HL-60 (cell line): ENCODE data around the gene PTGES2.

Experiments used
- DNase-seq, 2 experiments: peaks; one replicate each; pipeline ENCODE4 v3.0.0-alpha.2; 2010 to 2020; ENCODE audit warnings: low read depth in 1 of 2, low spot score in 1 of 2
- H3K27ac ChIP-seq: fragments of 250-450 bp; sonication (Bioruptor Pico); replicated peaks from 2 replicates; pipeline ENCODE4 v1.5.1; 2020; ENCODE audit warnings: mild to moderate bottlenecking, moderate library complexity
- H3K27me3 ChIP-seq: fragments of 250-450 bp; sonication (Bioruptor Pico); 2 replicates; pipeline ENCODE4 v1.5.1; 2021; ENCODE audit warnings: mild to moderate bottlenecking, moderate library complexity; ENCODE audit not compliant: insufficient read depth, poor library complexity, severe bottlenecking
- H3K4me3 ChIP-seq: replicated peaks from 2 replicates; pipeline ENCODE4 v1.5.1; 2011; ENCODE audit warnings: mild to moderate bottlenecking, control low read depth, low read length; ENCODE audit not compliant: insufficient read depth
- GABPA ChIP-seq: IDR thresholded peaks from 2 replicates; pipeline ENCODE4 v1.6.1; 2012; ENCODE audit warnings: low read depth
- POLR2AphosphoS5 ChIP-seq: IDR thresholded peaks from 2 replicates; pipeline ENCODE4 v1.6.1; 2012; ENCODE audit warnings: low read depth
- SPI1 ChIP-seq: IDR thresholded peaks from 2 replicates; pipeline ENCODE4 v1.6.1; 2012; ENCODE audit warnings: low read depth, mild to moderate bottlenecking, borderline replicate concordance
- TF ChIP-seq, protein P1 (sequence below): IDR thresholded peaks from 2 replicates; pipeline ENCODE4 v1.6.1; 2012; ENCODE audit warnings: low read depth; ENCODE audit not compliant: insufficient replicate concordance
- TF ChIP-seq, protein P2 (sequence below): IDR thresholded peaks from one replicate; pipeline ENCODE4 v1.5.1; 2011; ENCODE audit warnings: low read length, control low read depth, inconsistent platforms; ENCODE audit not compliant: insufficient read depth

PTGES2 gene

DNA sequence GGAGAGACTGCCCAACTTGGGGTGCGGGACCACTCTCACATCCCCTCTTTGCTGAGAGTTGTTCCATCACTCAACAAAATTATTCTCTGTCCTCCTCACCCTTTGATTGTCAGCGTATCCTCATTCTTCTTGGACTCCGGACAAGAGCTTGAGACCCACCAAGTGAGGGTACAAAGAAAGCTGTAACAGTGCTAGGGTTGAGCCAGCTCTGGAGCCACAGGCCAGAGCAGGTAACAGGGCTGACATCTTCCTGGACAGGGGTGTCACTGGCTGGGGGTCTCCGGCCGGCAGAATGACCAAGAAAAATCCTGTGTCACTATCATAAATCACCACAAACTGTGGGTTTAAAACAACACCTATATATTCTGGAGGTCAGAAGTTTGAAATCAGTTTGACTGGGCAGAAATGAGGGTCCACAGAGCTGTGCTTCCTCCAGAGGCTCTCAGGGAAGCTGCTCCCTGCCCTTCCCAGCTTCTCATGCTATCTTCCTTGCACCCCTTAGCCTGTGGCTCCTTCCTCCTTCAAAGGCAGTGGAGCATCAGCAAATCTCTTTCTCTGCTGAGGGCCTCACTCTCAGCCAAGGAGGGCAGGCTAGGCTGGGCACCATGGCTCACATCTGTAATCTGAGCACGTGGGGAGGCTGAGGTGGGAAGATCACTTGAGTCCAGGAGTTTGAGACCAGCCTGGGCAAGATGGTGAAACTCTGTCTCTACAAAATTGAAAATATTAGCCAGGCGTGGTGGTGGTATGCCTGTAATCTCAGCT lies 28.4 kb upstream of the PTGES2 start:
- no peak overlapping the region for H3K27ac ChIP-seq
- no peak for DNase-seq
- TF ChIP-seq, protein P1, sequence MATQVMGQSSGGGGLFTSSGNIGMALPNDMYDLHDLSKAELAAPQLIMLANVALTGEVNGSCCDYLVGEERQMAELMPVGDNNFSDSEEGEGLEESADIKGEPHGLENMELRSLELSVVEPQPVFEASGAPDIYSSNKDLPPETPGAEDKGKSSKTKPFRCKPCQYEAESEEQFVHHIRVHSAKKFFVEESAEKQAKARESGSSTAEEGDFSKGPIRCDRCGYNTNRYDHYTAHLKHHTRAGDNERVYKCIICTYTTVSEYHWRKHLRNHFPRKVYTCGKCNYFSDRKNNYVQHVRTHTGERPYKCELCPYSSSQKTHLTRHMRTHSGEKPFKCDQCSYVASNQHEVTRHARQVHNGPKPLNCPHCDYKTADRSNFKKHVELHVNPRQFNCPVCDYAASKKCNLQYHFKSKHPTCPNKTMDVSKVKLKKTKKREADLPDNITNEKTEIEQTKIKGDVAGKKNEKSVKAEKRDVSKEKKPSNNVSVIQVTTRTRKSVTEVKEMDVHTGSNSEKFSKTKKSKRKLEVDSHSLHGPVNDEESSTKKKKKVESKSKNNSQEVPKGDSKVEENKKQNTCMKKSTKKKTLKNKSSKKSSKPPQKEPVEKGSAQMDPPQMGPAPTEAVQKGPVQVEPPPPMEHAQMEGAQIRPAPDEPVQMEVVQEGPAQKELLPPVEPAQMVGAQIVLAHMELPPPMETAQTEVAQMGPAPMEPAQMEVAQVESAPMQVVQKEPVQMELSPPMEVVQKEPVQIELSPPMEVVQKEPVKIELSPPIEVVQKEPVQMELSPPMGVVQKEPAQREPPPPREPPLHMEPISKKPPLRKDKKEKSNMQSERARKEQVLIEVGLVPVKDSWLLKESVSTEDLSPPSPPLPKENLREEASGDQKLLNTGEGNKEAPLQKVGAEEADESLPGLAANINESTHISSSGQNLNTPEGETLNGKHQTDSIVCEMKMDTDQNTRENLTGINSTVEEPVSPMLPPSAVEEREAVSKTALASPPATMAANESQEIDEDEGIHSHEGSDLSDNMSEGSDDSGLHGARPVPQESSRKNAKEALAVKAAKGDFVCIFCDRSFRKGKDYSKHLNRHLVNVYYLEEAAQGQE = no peak
- TF ChIP-seq SPI1 (no peak), POLR2AphosphoS5 (no peak), GABPA (no peak)
- TF ChIP-seq, protein P2, sequence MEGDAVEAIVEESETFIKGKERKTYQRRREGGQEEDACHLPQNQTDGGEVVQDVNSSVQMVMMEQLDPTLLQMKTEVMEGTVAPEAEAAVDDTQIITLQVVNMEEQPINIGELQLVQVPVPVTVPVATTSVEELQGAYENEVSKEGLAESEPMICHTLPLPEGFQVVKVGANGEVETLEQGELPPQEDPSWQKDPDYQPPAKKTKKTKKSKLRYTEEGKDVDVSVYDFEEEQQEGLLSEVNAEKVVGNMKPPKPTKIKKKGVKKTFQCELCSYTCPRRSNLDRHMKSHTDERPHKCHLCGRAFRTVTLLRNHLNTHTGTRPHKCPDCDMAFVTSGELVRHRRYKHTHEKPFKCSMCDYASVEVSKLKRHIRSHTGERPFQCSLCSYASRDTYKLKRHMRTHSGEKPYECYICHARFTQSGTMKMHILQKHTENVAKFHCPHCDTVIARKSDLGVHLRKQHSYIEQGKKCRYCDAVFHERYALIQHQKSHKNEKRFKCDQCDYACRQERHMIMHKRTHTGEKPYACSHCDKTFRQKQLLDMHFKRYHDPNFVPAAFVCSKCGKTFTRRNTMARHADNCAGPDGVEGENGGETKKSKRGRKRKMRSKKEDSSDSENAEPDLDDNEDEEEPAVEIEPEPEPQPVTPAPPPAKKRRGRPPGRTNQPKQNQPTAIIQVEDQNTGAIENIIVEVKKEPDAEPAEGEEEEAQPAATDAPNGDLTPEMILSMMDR = no peak
- no peak overlapping the region for H3K4me3 ChIP-seq
- H3K27me3 ChIP-seq = no peaks in the 10 kb centered on the region

GRCh38 chr9:128153947-128154695 lies 26.6 kb upstream of the PTGES2 start:
- Histone ChIP-seq H3K27me3 (no peaks in the 10 kb centered on the region), H3K4me3 (no peak overlapping the region), H3K27ac (no peak overlapping the region)
- no peak for TF ChIP-seq POLR2AphosphoS5
- TF ChIP-seq GABPA = no peak
- TF ChIP-seq, protein P2 = no peak
- no peak for TF ChIP-seq SPI1
- TF ChIP-seq, protein P1 = no peak
- DNase-seq = no peak

GRCh38 chr9:128153060-128153946 lies 25.8 kb upstream of the PTGES2 start:
- Histone ChIP-seq H3K27ac (no peak overlapping the region), H3K27me3 (no peaks in the 10 kb centered on the region), H3K4me3 (no peak overlapping the region)
- DNase-seq = no peak
- TF ChIP-seq, protein P2 = no peak
- TF ChIP-seq SPI1 (no peak), GABPA (no peak), POLR2AphosphoS5 (no peak)
- TF ChIP-seq, protein P1 = no peak
